HFFc6 (cell line): ENCODE data around the gene TYK2. TPM values are rescaled to one million over a fixed set of nuclear protein-coding genes. Genes with fewer than 3 reads are reported as not detected.

Source experiments
- DNase-seq: peaks from one replicate; pipeline ENCODE4 v3.0.0-alpha.2; 2018
- H3K27ac Mint-ChIP-seq: 2 replicates; pipeline ENCODE4 v1.8.0; 2020; ENCODE audit warnings: mild to moderate bottlenecking, mixed read lengths
- H3K27me3 Mint-ChIP-seq: 2 replicates; pipeline ENCODE4 v1.8.0; 2021; ENCODE audit warnings: mild to moderate bottlenecking, moderate library complexity, mixed read lengths; ENCODE audit not compliant: insufficient read depth
- H3K36me3 Mint-ChIP-seq: 2 replicates; pipeline ENCODE4 v1.8.0; 2021; ENCODE audit warnings: low read depth, mixed read lengths
- H3K4me1 Mint-ChIP-seq: 2 replicates; pipeline ENCODE4 v1.8.0; 2020; ENCODE audit warnings: low read depth, mixed read lengths
- H3K4me3 Mint-ChIP-seq: 2 replicates; pipeline ENCODE4 v1.8.0; 2020; ENCODE audit warnings: mild to moderate bottlenecking, moderate library complexity, mixed read lengths
- H3K9me3 Mint-ChIP-seq: 2 replicates; pipeline ENCODE4 v1.8.0; 2020; ENCODE audit warnings: mild to moderate bottlenecking, mixed read lengths
- total RNA-seq, 6 experiments: library from RNA; stranded (reverse); fragmentation: NEBNext Ultra II Directional; extraction: Animal tissue kit (Norgen Biotek cat#: 25700); gene quantifications; 2 replicates in 1 of 6; 3 replicates in 5 of 6; pipeline ENCODE4 v1.2.3, GENCODE V29; 2021
- TF ChIP-seq, protein P1 (sequence below): fragments of 200-600 bp; sonication (generic); IDR thresholded peaks from 2 replicates; pipeline ENCODE4 v1.5.0; 2021; ENCODE audit warnings: antibody characterized with exemption, mild to moderate bottlenecking

Gene TYK2
- total RNA-seq, 6 experiments from 2014 or later, result 67.9 to 82.3 (median 78.5) TPM

DNA sequence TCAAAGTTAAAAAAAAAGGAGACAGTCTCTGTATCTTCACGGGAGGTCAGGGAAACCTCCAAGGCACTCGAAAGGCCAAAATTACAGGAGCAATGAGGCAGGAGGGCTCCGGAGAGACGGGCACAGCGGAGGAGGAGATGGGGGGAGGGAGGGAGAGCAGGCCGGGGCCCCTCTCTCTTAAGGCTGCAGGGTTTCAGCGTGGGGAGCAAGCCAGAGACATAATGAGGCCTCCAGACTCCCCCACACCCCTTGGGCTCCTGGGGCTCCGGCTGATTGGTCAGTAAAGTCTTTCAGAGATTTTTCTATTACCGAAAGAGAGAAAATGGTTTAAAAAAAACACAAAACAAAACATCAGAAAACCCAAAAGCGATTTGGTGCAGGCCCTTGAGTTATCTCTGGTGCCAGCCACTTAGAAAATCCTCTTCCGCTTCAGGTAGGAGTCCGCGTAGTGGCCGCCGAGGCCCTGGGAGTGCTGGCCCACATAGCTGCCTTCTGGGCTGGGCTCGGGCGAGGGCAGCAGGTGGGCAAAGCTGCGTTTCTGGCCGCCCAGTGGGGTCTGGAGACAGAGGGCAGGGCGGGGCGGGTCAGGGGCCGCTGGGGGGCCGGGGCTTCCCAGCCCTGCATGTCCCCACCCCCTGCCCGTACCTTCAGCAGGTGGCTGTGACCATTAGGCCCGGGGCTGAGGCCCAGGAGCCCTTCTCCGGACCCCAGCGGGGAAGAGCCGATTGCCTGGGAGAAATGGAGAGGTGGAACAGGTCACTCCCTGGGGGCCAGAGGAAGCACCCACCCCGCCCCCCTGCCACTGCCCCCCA lies 63.1 kb downstream of the TYK2 start:
- DNase-seq, result no peak
- no peak overlapping the region for H3K4me3 Mint-ChIP-seq
- TF ChIP-seq, protein P1, sequence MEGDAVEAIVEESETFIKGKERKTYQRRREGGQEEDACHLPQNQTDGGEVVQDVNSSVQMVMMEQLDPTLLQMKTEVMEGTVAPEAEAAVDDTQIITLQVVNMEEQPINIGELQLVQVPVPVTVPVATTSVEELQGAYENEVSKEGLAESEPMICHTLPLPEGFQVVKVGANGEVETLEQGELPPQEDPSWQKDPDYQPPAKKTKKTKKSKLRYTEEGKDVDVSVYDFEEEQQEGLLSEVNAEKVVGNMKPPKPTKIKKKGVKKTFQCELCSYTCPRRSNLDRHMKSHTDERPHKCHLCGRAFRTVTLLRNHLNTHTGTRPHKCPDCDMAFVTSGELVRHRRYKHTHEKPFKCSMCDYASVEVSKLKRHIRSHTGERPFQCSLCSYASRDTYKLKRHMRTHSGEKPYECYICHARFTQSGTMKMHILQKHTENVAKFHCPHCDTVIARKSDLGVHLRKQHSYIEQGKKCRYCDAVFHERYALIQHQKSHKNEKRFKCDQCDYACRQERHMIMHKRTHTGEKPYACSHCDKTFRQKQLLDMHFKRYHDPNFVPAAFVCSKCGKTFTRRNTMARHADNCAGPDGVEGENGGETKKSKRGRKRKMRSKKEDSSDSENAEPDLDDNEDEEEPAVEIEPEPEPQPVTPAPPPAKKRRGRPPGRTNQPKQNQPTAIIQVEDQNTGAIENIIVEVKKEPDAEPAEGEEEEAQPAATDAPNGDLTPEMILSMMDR, result no peak
- H3K36me3 Mint-ChIP-seq, result peaks cover 17% of the 10 kb centered on the region; the same call in 1 of the 2 replicates
- H3K4me1 Mint-ChIP-seq, result peaks cover 21% of the 10 kb centered on the region
- no peak overlapping the region for H3K27ac Mint-ChIP-seq
- H3K9me3 Mint-ChIP-seq, result no peaks in the 10 kb centered on the region
- H3K27me3 Mint-ChIP-seq, result peaks cover 3% of the 10 kb centered on the region

DNA sequence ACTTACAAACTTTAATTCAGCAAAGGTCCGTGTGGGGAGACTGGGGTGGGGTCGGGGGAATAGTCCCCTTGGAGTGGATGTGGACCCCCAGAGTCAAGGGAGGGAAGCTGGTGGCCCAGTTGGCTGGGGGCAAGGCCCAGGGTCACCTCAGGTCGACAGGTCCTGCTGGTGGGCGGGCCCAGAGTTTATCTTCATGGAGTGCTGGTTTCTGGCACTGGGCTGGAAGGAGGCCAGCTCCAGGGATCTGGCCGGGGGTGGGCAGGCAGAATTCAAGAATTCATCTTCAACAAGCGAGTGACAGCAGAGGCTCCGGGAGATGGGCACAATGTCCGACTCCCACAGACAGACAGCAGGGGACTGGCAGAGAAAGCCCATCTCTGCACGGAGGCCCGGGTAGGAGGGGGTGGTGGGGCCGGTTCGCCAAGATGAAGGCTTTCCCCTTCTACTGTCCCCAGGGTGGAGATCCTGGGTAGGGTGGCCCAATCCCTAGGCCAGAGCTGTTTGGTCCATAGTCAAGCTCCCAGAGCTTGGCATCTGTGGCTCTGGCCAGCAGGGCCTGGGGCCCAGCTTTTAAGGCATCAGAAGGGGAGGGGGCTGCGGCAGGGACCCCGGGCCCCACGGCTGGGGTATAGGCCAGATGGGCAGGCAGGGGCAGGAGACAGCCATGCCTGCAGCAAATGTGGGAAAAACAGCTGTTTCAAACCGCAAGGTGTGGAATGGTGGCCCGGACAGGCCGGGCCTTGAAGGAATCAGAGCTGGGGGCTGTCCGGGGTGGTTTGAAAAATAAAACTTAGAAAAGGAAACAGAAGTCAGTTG lies 63.9 kb downstream of the TYK2 start:
- H3K4me1 Mint-ChIP-seq, result peaks cover 21% of the 10 kb centered on the region
- no peaks in the 10 kb centered on the region for H3K9me3 Mint-ChIP-seq
- H3K27me3 Mint-ChIP-seq, result peaks cover 3% of the 10 kb centered on the region
- peaks cover 11% of the 10 kb centered on the region; the same call in 1 of the 2 replicates for H3K36me3 Mint-ChIP-seq
- DNase-seq, result no peak
- peak overlapping the region; percentile 57 for H3K27ac Mint-ChIP-seq
- peak overlapping the region; percentile 96 for H3K4me3 Mint-ChIP-seq
- TF ChIP-seq, protein P1, result no peak

- peaks cover 21% of the 10 kb centered on the region for H3K4me1 Mint-ChIP-seq
- peak within 1 kb of the TSS; percentile 82 for H3K27ac Mint-ChIP-seq
- peaks cover 3% of the 10 kb centered on the region for H3K27me3 Mint-ChIP-seq
- DNase-seq, result peak; percentile 69
- TF ChIP-seq, protein P1, result no peak
- peaks cover 11% of the 10 kb centered on the region; the same call in 1 of the 2 replicates for H3K36me3 Mint-ChIP-seq
- H3K9me3 Mint-ChIP-seq, result no peaks in the 10 kb centered on the region
- peak within 1 kb of the TSS; percentile 96 for H3K4me3 Mint-ChIP-seq
Measured at GRCh38 chr19:10315335-10316214, 64.8 kb downstream of the TYK2 start, which contains the start of gene FDX2. Gene FDX2, minus strand, starts transcription at chr19:10316015. Its CDS starts 19 bp downstream, at chr19:10315996.

GRCh38 chr19:10309423-10309822 lies 70.9 kb downstream of the TYK2 start, which contains the start of gene ZGLP1:
Gene ZGLP1, minus strand, starts transcription at chr19:10309815.
- TF ChIP-seq, protein P1, result no peak
- Mint-ChIP-seq H3K27me3 (no peaks in the 10 kb centered on the region), H3K36me3 (peaks cover 8% of the 10 kb centered on the region; the same call in 1 of the 2 replicates), H3K27ac (no peak within 1 kb of the TSS), H3K9me3 (no peaks in the 10 kb centered on the region), H3K4me1 (peaks cover 18% of the 10 kb centered on the region), H3K4me3 (no peak within 1 kb of the TSS)
- DNase-seq, result no peak

DNA sequence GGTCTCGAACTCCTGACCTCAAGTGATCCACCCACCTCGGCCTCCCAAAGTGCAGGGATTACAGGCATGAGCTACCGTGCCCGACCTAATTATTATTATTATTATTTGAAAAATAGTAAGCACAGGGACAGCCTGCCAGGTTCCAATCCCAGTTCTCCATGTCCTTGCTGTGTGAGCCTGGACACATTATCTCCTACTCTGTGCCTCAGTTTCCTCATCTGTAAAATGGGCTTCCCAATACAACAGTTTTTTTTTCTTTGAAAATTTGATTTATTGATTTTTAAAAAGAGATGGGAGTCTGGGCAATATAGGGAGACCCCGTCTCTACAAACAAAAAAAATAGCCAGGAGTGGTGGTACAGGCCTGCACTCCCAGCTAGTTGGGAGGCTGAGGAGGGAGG lies 74.0 kb downstream of the TYK2 start:
- TF ChIP-seq, protein P1, result no peak
- Mint-ChIP-seq H3K4me1 (peaks cover 31% of the 10 kb centered on the region), H3K9me3 (no peaks in the 10 kb centered on the region), H3K4me3 (no peak overlapping the region), H3K27ac (no peak overlapping the region), H3K27me3 (no peaks in the 10 kb centered on the region), H3K36me3 (peaks cover 3% of the 10 kb centered on the region; the same call in 1 of the 2 replicates)
- no peak for DNase-seq
